A549 (cell line): ENCODE results near the gene MATR3. TPM values are rescaled to one million over a fixed set of nuclear protein-coding genes. Genes with fewer than 3 reads are reported as not detected.
"Not testable (repeated sequence)": the region's sequence is repeated elsewhere in the genome, so short reads cannot be mapped to it uniquely, and the experiment has no call there.

Experiments used
- ATAC-seq, 2 experiments: fragments of 200-7000 bp in 1 of 2; fragments of >200 bp in 1 of 2; cut with Nextera tagmentation in 1 of 2; cut with Tn5 transposase in 1 of 2; 3 replicates each; pipeline versions ENCODE4 v1.8.0 to v1.9.1; 2018 to 2020; ENCODE audit warnings: mild to moderate bottlenecking in 1 of 2, moderate library complexity in 1 of 2
- CTCF ChIA-PET: fragments of 300-600 bp; sonication (Branson Sonifier 250); formaldehyde crosslinking; extraction: SDS; loops from one replicate; lab custom pipeline; 2021; ENCODE audit warnings: antibody characterized with exemption, inconsistent platforms; lab: Yijun Ruan, JAX
- POLR2A ChIA-PET: fragments of 350-600 bp; formaldehyde crosslinking; extraction: SDS; loops from one replicate; lab custom pipeline; 2021; ENCODE audit warnings: antibody characterized with exemption, inconsistent platforms; lab: Yijun Ruan, JAX
- DNase-seq, 2 experiments: peaks; one replicate each; pipeline versions ENCODE4 v3.0.0 to v3.0.0-alpha.2; 2011 to 2016; ENCODE audit warnings: low read depth in 1 of 2, low spot score in 1 of 2
- FAIRE-seq: peaks from 2 replicates; lab custom pipeline; 2011; peaks lifted over from hg19 to GRCh38; lab: Jason Lieb, UNC
- H3K27ac ChIP-seq, 2 experiments: fragments of >200 bp; sonication (Bioruptor Twin); formaldehyde crosslinking; 3 replicates each; pipeline ENCODE4 v1.5.1; 2016 to 2017
- H3K4me1 ChIP-seq: fragments of >200 bp; sonication (Bioruptor Twin); formaldehyde crosslinking; 3 replicates; pipeline ENCODE4 v1.6.1; 2016
- H3K4me2 ChIP-seq: fragments of >200 bp; sonication (Bioruptor Twin); formaldehyde crosslinking; 3 replicates; pipeline ENCODE4 v1.6.1; 2016
- H3K4me3 ChIP-seq: fragments of >200 bp; sonication (Bioruptor Twin); formaldehyde crosslinking; 3 replicates; pipeline ENCODE4 v1.5.1; 2016
- H3K9me3 ChIP-seq: fragments of >200 bp; sonication (Bioruptor Twin); formaldehyde crosslinking; 3 replicates; pipeline ENCODE4 v1.6.1; 2016
- BCL3 ChIP-seq: fragments of >200 bp; sonication (Bioruptor Twin); formaldehyde crosslinking; IDR thresholded peaks from 3 replicates; pipeline ENCODE4 v1.6.1; 2016
- BHLHE40 ChIP-seq: IDR thresholded peaks from 2 replicates; pipeline ENCODE4 v1.6.1; 2012; ENCODE audit warnings: low read depth, low read length, inconsistent platforms
- CEBPB ChIP-seq, 2 experiments: fragments of >200 bp in 1 of 2; sonication (Bioruptor Twin) in 1 of 2; formaldehyde crosslinking in 1 of 2; IDR thresholded peaks; 2 replicates each; pipeline ENCODE4 v1.6.1; 2012 to 2016
- CHD4 ChIP-seq: fragments of 200-600 bp; sonication (generic); IDR thresholded peaks from 2 replicates; pipeline ENCODE4 v1.6.1; 2016; ENCODE audit warnings: antibody characterized with exemption, mild to moderate bottlenecking, borderline replicate concordance
- ELK1 ChIP-seq: fragments of 150-350 bp; IDR thresholded peaks from 2 replicates; pipeline ENCODE4 v1.6.1; 2014; ENCODE audit warnings: low read depth, mild to moderate bottlenecking, low read length
- FOSL2 ChIP-seq, 2 experiments: fragments of 450-650 bp in 1 of 2; fragments of >200 bp in 1 of 2; sonication (Bioruptor Twin) in 1 of 2; formaldehyde crosslinking; IDR thresholded peaks; 2 replicates each; pipeline versions ENCODE4 v1.5.0 to v1.6.1; 2016 to 2020; ENCODE audit warnings: mild to moderate bottlenecking in 1 of 2, moderate library complexity in 1 of 2
- FOXS1 ChIP-seq: fragments of 250-450 bp; sonication (Bioruptor Pico); IDR thresholded peaks from 2 replicates; pipeline ENCODE4 v1.5.0; 2020; ENCODE audit warnings: mild to moderate bottlenecking, moderate library complexity
- GATA3 ChIP-seq: IDR thresholded peaks from 2 replicates; pipeline ENCODE4 v1.6.1; 2012; ENCODE audit warnings: borderline replicate concordance
- HDAC2 ChIP-seq: fragments of 200-600 bp; sonication (generic); IDR thresholded peaks from 2 replicates; pipeline ENCODE4 v1.6.1; 2016
- HOXB5 ChIP-seq: fragments of 250-450 bp; sonication (Bioruptor Pico); IDR thresholded peaks from 2 replicates; pipeline ENCODE4 v1.5.0; 2020; ENCODE audit warnings: mild to moderate bottlenecking, moderate library complexity
- KDM1A ChIP-seq: fragments of 200-600 bp; sonication (generic); IDR thresholded peaks from 2 replicates; pipeline ENCODE4 v1.6.1; 2016; ENCODE audit warnings: low read depth, mild to moderate bottlenecking
- KDM5A ChIP-seq: fragments of 200-600 bp; sonication (generic); IDR thresholded peaks from 2 replicates; pipeline ENCODE4 v1.6.1; 2016; ENCODE audit warnings: antibody characterized with exemption, mild to moderate bottlenecking
- MAFK ChIP-seq: fragments of 450-650 bp; IDR thresholded peaks from 2 replicates; pipeline ENCODE4 v1.6.1; 2014; ENCODE audit not compliant: partially characterized antibody
- RAD21 ChIP-seq, 2 experiments: fragments of >200 bp in 1 of 2; sonication (Bioruptor Twin) in 1 of 2; formaldehyde crosslinking in 1 of 2; IDR thresholded peaks in 1 of 2; conservative IDR thresholded peaks in 1 of 2; 2 replicates in 1 of 2; 3 replicates in 1 of 2; pipeline ENCODE4 v1.6.1; 2012 to 2018; ENCODE audit warnings: inconsistent platforms in 1 of 2
- RARB ChIP-seq: fragments of 250-450 bp; sonication (Bioruptor Pico); IDR thresholded peaks from 2 replicates; pipeline ENCODE4 v1.8.0; 2021; ENCODE audit warnings: mild to moderate bottlenecking, moderate library complexity
- RCOR1 ChIP-seq: fragments of 150-350 bp; IDR thresholded peaks from 2 replicates; pipeline ENCODE4 v1.6.1; 2014; ENCODE audit warnings: antibody characterized with exemption, low read length, low read depth
- SMC3 ChIP-seq: fragments of >200 bp; sonication (Bioruptor Twin); formaldehyde crosslinking; IDR thresholded peaks from 3 replicates; pipeline ENCODE4 v1.6.1; 2018; ENCODE audit warnings: inconsistent platforms
- SREBF2 ChIP-seq: fragments of 450-650 bp; IDR thresholded peaks from 2 replicates; pipeline ENCODE4 v1.6.1; 2014; ENCODE audit warnings: mild to moderate bottlenecking, moderate library complexity
- ZC3H11A ChIP-seq: fragments of 450-650 bp; IDR thresholded peaks from 2 replicates; pipeline ENCODE4 v1.6.1; 2014; ENCODE audit warnings: antibody characterized with exemption, mild to moderate bottlenecking
- ZNF302 ChIP-seq: fragments of 250-450 bp; sonication (Bioruptor Pico); IDR thresholded peaks from 2 replicates; pipeline ENCODE4 v1.9.0; 2021; ENCODE audit warnings: inconsistent platforms, mild to moderate bottlenecking, moderate library complexity
- ZSCAN20 ChIP-seq: fragments of 250-450 bp; sonication (Bioruptor Pico); IDR thresholded peaks from 2 replicates; pipeline ENCODE4 v1.8.0; 2022; ENCODE audit warnings: mild to moderate bottlenecking, moderate library complexity
- WGBS: methylation state at CpG from one replicate; pipeline ENCODE4 v1.1.6; 2017; ENCODE audit errors: missing lambda C conversion rate; 5-methylcytosine and 5-hydroxymethylcytosine counted together
- polyA plus RNA-seq, 4 experiments: library from polyadenylated mRNA; depleted of rRNA in 3 of 4; stranded (reverse); fragments of >200 nt; fragmentation: RNase III in 1 of 4; extraction: RNeasy Plus Mini Kit Qiagen cat#74134 plus additional on column Dnase treatment in 1 of 4; gene quantifications; 2 replicates in 3 of 4; 3 replicates in 1 of 4; pipeline ENCODE4 v1.2.3, GENCODE V29; 2011 to 2017
- TF ChIP-seq, protein P1 (sequence below): IDR thresholded peaks from 2 replicates; pipeline ENCODE4 v1.6.1; 2012
- TF ChIP-seq, protein P2 (sequence below): IDR thresholded peaks from 2 replicates; pipeline ENCODE4 v1.6.1; 2012
- TF ChIP-seq, protein P3 (sequence below): fragments of 250-450 bp; sonication (Bioruptor Pico); IDR thresholded peaks from 2 replicates; pipeline ENCODE4 v1.5.0; 2021; ENCODE audit warnings: mild to moderate bottlenecking, moderate library complexity, borderline replicate concordance

The MATR3 gene
- polyA plus RNA-seq, 2 of the 4 experiments (the other 2 are of a cell fraction) = 178 to 189 TPM

- CTCF ChIA-PET = interaction anchor here (0.8 to 1.4 kb wide), 4 partner anchors 11 to 21 kb away, joined by 3 to 5 read pairs (median 4); partner anchors contain the start of gene MATR3
- FAIRE-seq; H3K9me3 ChIP-seq; H3K4me3 ChIP-seq; H3K27ac ChIP-seq; TF ChIP-seq FOSL2 (IDR thresholded peaks at IDR 0.05): not testable (repeated sequence)
- TF ChIP-seq FOSL2 (CRISPR knock-in tag; IDR thresholded peaks at IDR 0.05) = peak; percentile 43
- H3K4me1 ChIP-seq = peaks cover 67% of the 10 kb centered on the region
- peak in 1 of 2 experiments; percentile 38 for DNase-seq
- peak overlapping the region; percentile 41 for H3K4me2 ChIP-seq
- WGBS = 62% methylated on average over 9 of the region's 9 CpGs
- POLR2A ChIA-PET = interaction anchor here (0.7 to 3.6 kb wide), 3 partner anchors 17 to 91 kb away, joined by 3 to 20 read pairs (median 4); partner anchors contain the start of gene MATR3
- ATAC-seq = peak in 1 of 2 experiments; percentile 39; a peak in 3 of 6 replicates
Measured at GRCh38 chr5:139310715-139311186, 17.2 kb downstream of the MATR3 start.

DNA sequence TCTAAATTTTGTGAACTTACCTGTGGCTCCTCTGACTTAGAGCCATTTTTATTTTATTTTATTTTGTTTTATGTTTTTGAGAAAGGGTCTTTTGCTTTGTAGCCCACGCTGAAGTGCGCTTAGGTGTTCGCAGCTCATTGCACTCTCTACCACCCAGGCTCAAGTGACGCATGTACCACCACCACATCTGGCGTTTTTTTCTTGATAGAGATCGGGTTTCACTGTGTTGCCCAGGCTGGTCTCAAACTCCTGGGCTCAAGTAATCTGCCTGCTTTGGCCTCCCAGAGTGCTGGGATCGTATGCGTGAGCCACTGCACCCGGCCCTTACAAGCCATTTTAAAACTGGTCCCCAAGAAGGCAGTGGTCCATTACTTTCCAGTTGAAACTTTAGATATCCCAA lies 18.5 kb downstream of the MATR3 start:
- H3K4me2 ChIP-seq = no peak overlapping the region
- ChIA-PET POLR2A (interaction anchor here (0.6 to 3.6 kb wide), 2 partner anchors 9 to 18 kb away, joined by 3 to 20 read pairs; partner anchors contain the start of gene MATR3), CTCF (interaction anchor here (0.9 to 1.4 kb wide), 4 partner anchors 9 to 18 kb away, joined by 3 to 4 read pairs (median 4); partner anchors contain the start of gene MATR3)
- H3K9me3 ChIP-seq = no peaks in the 10 kb centered on the region
- H3K4me1 ChIP-seq = peaks cover 55% of the 10 kb centered on the region
- no peak overlapping the region for H3K4me3 ChIP-seq
- DNase-seq (no peak), ATAC-seq (no peak), FAIRE-seq (no peak)
- H3K27ac ChIP-seq = no peak overlapping the region
- WGBS = 96% methylated on average over 9 of the region's 9 CpGs
- TF ChIP-seq ZSCAN20 (no peak), SMC3 (no peak), RARB (CRISPR knock-in tag) (no peak), RCOR1 (no peak), SREBF2 (no peak), ZC3H11A (no peak), BCL3 (no peak), ZNF302 (CRISPR knock-in tag) (no peak), GATA3 (no peak), ELK1 (no peak), KDM5A (no peak)
- TF ChIP-seq, protein P1, sequence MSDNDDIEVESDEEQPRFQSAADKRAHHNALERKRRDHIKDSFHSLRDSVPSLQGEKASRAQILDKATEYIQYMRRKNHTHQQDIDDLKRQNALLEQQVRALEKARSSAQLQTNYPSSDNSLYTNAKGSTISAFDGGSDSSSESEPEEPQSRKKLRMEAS = no peak

DNA sequence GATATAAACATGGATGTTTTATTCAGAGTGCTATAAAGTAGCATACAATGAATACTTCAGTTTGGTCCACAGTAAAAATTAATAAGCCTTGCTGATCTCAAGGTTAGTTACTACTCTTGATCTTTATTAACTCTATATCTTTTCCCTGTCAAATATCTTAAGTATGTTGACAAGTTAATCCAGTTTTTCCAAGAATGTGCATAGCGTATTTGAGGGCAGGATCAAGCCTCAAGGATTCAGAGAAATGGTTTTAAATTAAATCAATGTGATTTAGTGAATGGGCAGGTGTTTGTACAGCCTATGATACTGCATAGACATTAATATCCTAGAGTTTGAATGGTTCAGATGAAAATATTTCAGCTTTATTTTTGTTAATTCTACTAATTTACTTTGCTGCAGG lies 20.7 kb downstream of the MATR3 start:
- Histone ChIP-seq H3K27ac (no peak overlapping the region), H3K4me1 (peaks cover 45% of the 10 kb centered on the region), H3K4me3 (no peak overlapping the region), H3K4me2 (no peak overlapping the region), H3K9me3 (no peaks in the 10 kb centered on the region)
- DNase-seq (no peak), ATAC-seq (no peak), FAIRE-seq (no peak)
- WGBS = 96% methylated on average over 1 of the region's 1 CpG
- CTCF ChIA-PET = interaction anchor here (0.8 to 1.1 kb wide), 2 partner anchors 26 to 28 kb away, joined by 3 read pairs; partner anchors contain the start of gene PAIP2
- POLR2A ChIA-PET = interaction anchor here (1.6 kb wide), 1 partner anchor 9 kb away, joined by 3 read pairs; no protein-coding TSS in a partner anchor
- no peak for TF ChIP-seq CEBPB (IDR thresholded peaks at IDR 0.05)

DNA sequence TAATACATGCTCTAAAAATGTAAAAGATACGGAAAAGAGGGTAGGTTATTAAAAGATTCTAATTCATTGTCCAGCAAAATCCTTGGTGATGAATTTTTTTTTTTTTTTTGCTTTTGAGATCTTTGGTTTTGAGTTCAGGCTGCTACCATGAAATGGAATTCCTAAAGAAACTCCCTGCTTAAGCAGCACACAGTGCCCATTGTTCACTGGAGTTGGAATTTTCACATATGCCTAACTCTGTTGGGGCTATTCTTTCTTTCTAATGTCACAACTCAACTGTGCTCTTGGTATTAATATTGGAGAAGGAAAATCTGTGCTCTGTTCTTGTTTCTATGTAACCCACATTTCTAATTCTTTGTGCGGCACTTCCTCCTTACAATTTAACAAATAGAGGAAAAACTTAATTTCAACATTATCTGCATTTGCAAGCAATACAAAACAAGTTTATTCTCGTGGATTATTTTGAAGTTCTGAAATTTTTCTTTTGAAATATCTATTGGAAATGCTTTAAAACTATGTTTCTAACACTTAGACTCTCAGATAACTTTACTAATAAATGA lies 21.6 kb downstream of the MATR3 start:
- no peak for ATAC-seq
- no peak for TF ChIP-seq RAD21 (conservative IDR thresholded peaks at IDR 0.05 in 1 of 2, IDR thresholded peaks at IDR 0.05 in 1 of 2)
- TF ChIP-seq FOXS1 (CRISPR knock-in tag) = no peak
- no peak for TF ChIP-seq KDM1A
- no peak for TF ChIP-seq GATA3
- no peak for TF ChIP-seq HDAC2
- no peak for TF ChIP-seq HOXB5 (CRISPR knock-in tag)
- TF ChIP-seq, protein P2, sequence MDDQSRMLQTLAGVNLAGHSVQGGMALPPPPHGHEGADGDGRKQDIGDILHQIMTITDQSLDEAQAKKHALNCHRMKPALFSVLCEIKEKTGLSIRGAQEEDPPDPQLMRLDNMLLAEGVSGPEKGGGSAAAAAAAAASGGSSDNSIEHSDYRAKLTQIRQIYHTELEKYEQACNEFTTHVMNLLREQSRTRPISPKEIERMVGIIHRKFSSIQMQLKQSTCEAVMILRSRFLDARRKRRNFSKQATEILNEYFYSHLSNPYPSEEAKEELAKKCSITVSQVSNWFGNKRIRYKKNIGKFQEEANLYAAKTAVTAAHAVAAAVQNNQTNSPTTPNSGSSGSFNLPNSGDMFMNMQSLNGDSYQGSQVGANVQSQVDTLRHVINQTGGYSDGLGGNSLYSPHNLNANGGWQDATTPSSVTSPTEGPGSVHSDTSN = no peak
- no peak for TF ChIP-seq BHLHE40
- no peak for TF ChIP-seq RCOR1
- TF ChIP-seq, protein P3, sequence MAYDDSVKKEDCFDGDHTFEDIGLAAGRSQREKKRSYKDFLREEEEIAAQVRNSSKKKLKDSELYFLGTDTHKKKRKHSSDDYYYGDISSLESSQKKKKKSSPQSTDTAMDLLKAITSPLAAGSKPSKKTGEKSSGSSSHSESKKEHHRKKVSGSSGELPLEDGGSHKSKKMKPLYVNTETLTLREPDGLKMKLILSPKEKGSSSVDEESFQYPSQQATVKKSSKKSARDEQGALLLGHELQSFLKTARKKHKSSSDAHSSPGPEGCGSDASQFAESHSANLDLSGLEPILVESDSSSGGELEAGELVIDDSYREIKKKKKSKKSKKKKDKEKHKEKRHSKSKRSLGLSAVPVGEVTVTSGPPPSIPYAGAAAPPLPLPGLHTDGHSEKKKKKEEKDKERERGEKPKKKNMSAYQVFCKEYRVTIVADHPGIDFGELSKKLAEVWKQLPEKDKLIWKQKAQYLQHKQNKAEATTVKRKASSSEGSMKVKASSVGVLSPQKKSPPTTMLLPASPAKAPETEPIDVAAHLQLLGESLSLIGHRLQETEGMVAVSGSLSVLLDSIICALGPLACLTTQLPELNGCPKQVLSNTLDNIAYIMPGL (CRISPR knock-in tag) = no peak
- no peak for TF ChIP-seq ZNF302 (CRISPR knock-in tag)
- no peak for TF ChIP-seq KDM5A
- TF ChIP-seq MAFK = no peak
- TF ChIP-seq CHD4 = no peak
- TF ChIP-seq RARB (CRISPR knock-in tag) = no peak
- TF ChIP-seq CEBPB (IDR thresholded peaks at IDR 0.05) = no peak

More for the DNA sequence above, 21.6 kb downstream of the MATR3 start:
- FAIRE-seq (no peak), DNase-seq (no peak)
- no peak overlapping the region for H3K27ac ChIP-seq
- POLR2A ChIA-PET = interaction anchor here (1.3 to 1.6 kb wide), 2 partner anchors 8 to 27 kb away, joined by 3 read pairs; partner anchors contain the start of gene PAIP2
- CTCF ChIA-PET = no interaction called here
- no peak overlapping the region for H3K4me2 ChIP-seq
- H3K9me3 ChIP-seq = no peaks in the 10 kb centered on the region
- peaks cover 37% of the 10 kb centered on the region for H3K4me1 ChIP-seq
- no peak overlapping the region for H3K4me3 ChIP-seq
- WGBS = 86% methylated on average over 3 of the region's 3 CpGs
